GM12878 (cell line): ENCODE results near the gene PGBD5. TPM values are rescaled to one million over a fixed set of nuclear protein-coding genes. Genes with fewer than 3 reads are reported as not detected.

Experiments
- ATAC-seq: fragments of 200-7000 bp; cut with Tn5 transposase; 3 replicates; pipeline ENCODE4 v1.9.1; 2020; ENCODE audit warnings: mild to moderate bottlenecking, moderate library complexity
- BruUV-seq: library from RNA; stranded (reverse); fragments of 400-500 nt; replicated peaks from 2 replicates; lab custom pipeline; 2021; lab: Mats Ljungman, UMichigan
- CTCF ChIA-PET: fragments of 300-600 bp; sonication (Branson Sonifier 250); formaldehyde crosslinking; extraction: SDS; loops from one replicate; lab custom pipeline; 2021; ENCODE audit warnings: inconsistent platforms; lab: Yijun Ruan, JAX
- POLR2A ChIA-PET: fragments of 350-600 bp; formaldehyde crosslinking; extraction: SDS; loops from one replicate; lab custom pipeline; 2021; ENCODE audit warnings: inconsistent platforms; lab: Charles Lee
- RAD21 ChIA-PET: fragments of 300-600 bp; sonication (Branson Sonifier 250); formaldehyde crosslinking; loops from one replicate; lab custom pipeline; 2023; ENCODE audit warnings: antibody characterized with exemption; ENCODE audit not compliant: unreplicated experiment; lab: Charles Lee
- SMC1A ChIA-PET: fragments of 300-600 bp; sonication (Branson Sonifier 250); formaldehyde crosslinking; loops from one replicate; lab custom pipeline; 2023; ENCODE audit not compliant: unreplicated experiment, uncharacterized antibody; lab: Charles Lee
- DNase-seq: peaks from one replicate; pipeline ENCODE4 v3.0.0-alpha.2; 2011; ENCODE audit warnings: low read depth, low spot score
- FAIRE-seq: peaks from 3 replicates; lab custom pipeline; 2011; peaks lifted over from hg19 to GRCh38; lab: Jason Lieb, UNC
- H2AFZ ChIP-seq: 2 replicates; pipeline ENCODE4 v1.6.0; 2011; ENCODE audit warnings: low read depth, low read length, control low read depth; ENCODE audit not compliant: control insufficient read depth
- H3K27ac ChIP-seq: 2 replicates; pipeline ENCODE4 v1.5.1; 2011; ENCODE audit warnings: control low read depth; ENCODE audit not compliant: control insufficient read depth, insufficient read depth
- H3K27me3 ChIP-seq, 2 experiments: replicated peaks in 1 of 2; 2 replicates each; pipeline versions ENCODE4 v1.6.0 to v1.6.1; 2011; ENCODE audit warnings: low read length in 1 of 2; ENCODE audit not compliant: control insufficient read depth in 2 of 2, insufficient read depth in 2 of 2
- H3K36me3 ChIP-seq, 2 experiments: 2 replicates each; pipeline ENCODE4 v1.5.1; 2011; ENCODE audit warnings: low read length in 1 of 2; ENCODE audit not compliant: control insufficient read depth in 2 of 2, insufficient read depth in 2 of 2
- H3K4me1 ChIP-seq: 2 replicates; pipeline ENCODE4 v1.6.1; 2011; ENCODE audit warnings: mild to moderate bottlenecking, low read length, moderate library complexity, mixed read lengths; ENCODE audit not compliant: control insufficient read depth, insufficient read depth
- H3K4me2 ChIP-seq: 2 replicates; pipeline ENCODE4 v1.6.0; 2011; ENCODE audit warnings: control low read depth; ENCODE audit not compliant: control insufficient read depth, insufficient read depth
- H3K4me3 ChIP-seq: fragments of 200-600 bp; sonication (generic); 2 replicates; pipeline ENCODE4 v1.5.1; 2016
- H3K79me2 ChIP-seq: 2 replicates; pipeline ENCODE4 v1.6.0; 2011; ENCODE audit warnings: low read length; ENCODE audit not compliant: control insufficient read depth, insufficient read depth
- H3K9ac ChIP-seq: 2 replicates; pipeline ENCODE4 v1.8.0; 2011; ENCODE audit warnings: low read length, control low read depth, mixed read lengths; ENCODE audit not compliant: control insufficient read depth, insufficient read depth
- H3K9me3 ChIP-seq: replicated peaks from 3 replicates; pipeline ENCODE4 v1.5.1; 2011; ENCODE audit warnings: mild to moderate bottlenecking, low read length; ENCODE audit not compliant: control insufficient read depth, insufficient read depth
- H4K20me1 ChIP-seq: 2 replicates; pipeline ENCODE4 v1.6.0; 2011; ENCODE audit not compliant: control insufficient read depth, insufficient read depth
- BCL3 ChIP-seq: IDR thresholded peaks from 2 replicates; pipeline ENCODE4 v1.6.1; 2011; ENCODE audit warnings: borderline replicate concordance, low read depth, mild to moderate bottlenecking, moderate library complexity, low read length; ENCODE audit not compliant: insufficient read depth, poor library complexity, severe bottlenecking
- CBX3 ChIP-seq: fragments of 200-600 bp; sonication (generic); IDR thresholded peaks from 2 replicates; pipeline ENCODE4 v1.6.1; 2016; ENCODE audit warnings: low read depth, borderline replicate concordance
- CHD2 ChIP-seq: IDR thresholded peaks from 2 replicates; pipeline ENCODE4 v1.6.1; 2011; ENCODE audit warnings: low read depth, low read length, improper control_type of control experiment, borderline replicate concordance
- CUX1 ChIP-seq: IDR thresholded peaks from 2 replicates; pipeline ENCODE4 v1.6.1; 2012; ENCODE audit warnings: improper control_type of control experiment, low read depth, low read length; ENCODE audit not compliant: insufficient replicate concordance
- KAT2A ChIP-seq: conservative IDR thresholded peaks from 2 replicates; pipeline ENCODE4 v1.6.1; 2011; ENCODE audit warnings: low read depth, low read length; ENCODE audit not compliant: control insufficient read depth
- MAX ChIP-seq: IDR thresholded peaks from 2 replicates; pipeline ENCODE4 v1.6.1; 2012; ENCODE audit warnings: low read depth, low read length, improper control_type of control experiment
- MTA2 ChIP-seq: fragments of 450-650 bp; IDR thresholded peaks from 2 replicates; pipeline ENCODE4 v1.6.1; 2016; ENCODE audit warnings: low read depth, mild to moderate bottlenecking, moderate library complexity
- NFIC ChIP-seq: IDR thresholded peaks from 2 replicates; pipeline ENCODE4 v1.6.1; 2012; ENCODE audit warnings: low read depth, mild to moderate bottlenecking, inconsistent platforms, low read length, moderate library complexity
- NRF1 ChIP-seq: conservative IDR thresholded peaks from 2 replicates; pipeline ENCODE4 v1.6.1; 2011; ENCODE audit warnings: mild to moderate bottlenecking, low read depth, low read length, improper control_type of control experiment
- RAD21 ChIP-seq: IDR thresholded peaks from 2 replicates; pipeline ENCODE4 v1.6.1; 2011; ENCODE audit warnings: mild to moderate bottlenecking, low read depth, low read length, moderate library complexity; ENCODE audit not compliant: insufficient read depth
- RCOR1 ChIP-seq: conservative IDR thresholded peaks from 2 replicates; pipeline ENCODE4 v1.6.1; 2012; ENCODE audit warnings: low read depth, low read length, improper control_type of control experiment
- RFX5 ChIP-seq: IDR thresholded peaks from 2 replicates; pipeline ENCODE4 v1.6.1; 2011; ENCODE audit warnings: low read depth, low read length, improper control_type of control experiment
- SMAD5 ChIP-seq: IDR thresholded peaks from 2 replicates; pipeline ENCODE4 v1.6.1; 2016; ENCODE audit warnings: antibody characterized with exemption, low read depth
- SP1 ChIP-seq: IDR thresholded peaks from one replicate; pipeline ENCODE4 v1.6.1; 2011; ENCODE audit warnings: low read depth, low read length
- TBL1XR1 ChIP-seq: IDR thresholded peaks from 2 replicates; pipeline ENCODE4 v1.6.1; 2012; ENCODE audit warnings: low read depth, low read length, improper control_type of control experiment
- YY1 ChIP-seq: IDR thresholded peaks from 2 replicates; pipeline ENCODE4 v1.6.1; 2011; ENCODE audit warnings: low read depth, mild to moderate bottlenecking, low read length
- ZNF207 ChIP-seq: fragments of 450-650 bp; IDR thresholded peaks from 2 replicates; pipeline ENCODE4 v1.6.1; 2014; ENCODE audit warnings: antibody characterized with exemption, mild to moderate bottlenecking, borderline replicate concordance
- WGBS: methylation state at CpG from one replicate; pipeline ENCODE4 v1.1.6; 2016; ENCODE audit warnings: low lambda C conversion rate; ENCODE audit not compliant: insufficient replicate concordance, insufficient coverage; ENCODE audit errors: missing lambda C conversion rate; 5-methylcytosine and 5-hydroxymethylcytosine counted together
- in situ Hi-C: fragments of 300-500 bp; cut with MboI; formaldehyde crosslinking; loops from 9 replicates; pipeline ENCODE4 v1.14.3; 2018; ENCODE audit warnings: mixed read lengths
- intact Hi-C: fragments of 100-400 bp; cut with micrococcal nuclease; formaldehyde crosslinking; loops from one replicate; pipeline ENCODE4 v1.14.2; 2022; ENCODE audit not compliant: unreplicated experiment
- polyA plus RNA-seq, 11 experiments: library from polyadenylated mRNA; depleted of rRNA in 4 of 11; unstranded in 6 of 11; stranded (reverse) in 5 of 11; fragments of >200 nt; fragmentation: Nextera tagmentation in 4 of 11; fragmentation: Illumina TruSeq in 1 of 11; extraction: Ambion mirVana in 4 of 11; extraction: Trizol in 1 of 11; gene quantifications; 1 replicate in 1 of 11; 2 replicates in 10 of 11; pipeline versions ENCODE4 v1.2.1 to v1.2.3, GENCODE V29; 2011 to 2016; ENCODE audit warnings: inconsistent platforms in 2 of 11, missing spikeins in 2 of 11, low read depth in 1 of 11
- total RNA-seq, 4 experiments: library from RNA; depleted of rRNA in 3 of 4; stranded (reverse); fragments of >200 nt in 3 of 4; fragmentation: Illumina TruSeq in 1 of 4; extraction: Trizol in 1 of 4; gene quantifications; 2 replicates each; pipeline versions ENCODE4 v1.2.1 to v1.2.3, GENCODE V29; 2013 to 2021

The PGBD5 gene
- total and polyA plus RNA-seq, 10 of the 15 experiments (the other 5 are each of a cell fraction or from before 2014, with no cell fraction given) = 0.03 TPM; not detected in 9

- FAIRE-seq = no peak
- no peak overlapping the region for H3K27ac ChIP-seq
- BruUV-seq = no TSS peak
- no peak for TF ChIP-seq TBL1XR1
- TF ChIP-seq NFIC = no peak
- TF ChIP-seq YY1 = no peak
- TF ChIP-seq ZNF207 = no peak
- no peak for TF ChIP-seq MTA2
- no peak for TF ChIP-seq CUX1
- no peak for TF ChIP-seq SMAD5
- TF ChIP-seq RFX5 = no peak
- TF ChIP-seq NRF1 = no peak
- no peak for TF ChIP-seq SP1
- no peak for TF ChIP-seq KAT2A
- TF ChIP-seq MAX = no peak
- TF ChIP-seq RAD21 = no peak
- TF ChIP-seq BCL3 = no peak
- no peak for TF ChIP-seq CBX3
- no peak for TF ChIP-seq RCOR1
- TF ChIP-seq CHD2 = no peak
Observed at GRCh38 chr1:230416430-230416829, 9.7 kb downstream of the PGBD5 start.

More at GRCh38 chr1:230416430-230416829, 9.7 kb downstream of the PGBD5 start:
- RAD21 ChIA-PET = no interaction called here
- in situ Hi-C loops (no loop called here), intact Hi-C loops (no loop called here)
- no peak overlapping the region for H3K9ac ChIP-seq
- H3K79me2 ChIP-seq = no peaks in the 10 kb centered on the region
- no peaks in the 10 kb centered on the region for H3K4me1 ChIP-seq
- ATAC-seq (no peak), DNase-seq (no peak)
- no peak overlapping the region for H3K4me2 ChIP-seq
- H2AFZ ChIP-seq = no peak overlapping the region
- 34% methylated on average over 7 of the region's 7 CpGs for WGBS
- no peaks in the 10 kb centered on the region; a peak in 1 of 4 replicates for H3K27me3 ChIP-seq
- H3K4me3 ChIP-seq = no peak overlapping the region
- H3K9me3 ChIP-seq = no peaks in the 10 kb centered on the region
- POLR2A ChIA-PET = no interaction called here
- H3K36me3 ChIP-seq = no peaks in the 10 kb centered on the region
- SMC1A ChIA-PET = no interaction called here
- H4K20me1 ChIP-seq = no peaks in the 10 kb centered on the region
- CTCF ChIA-PET = no interaction called here
